GM19463 (cell line): ENCODE data around the gene ST6GALNAC1.

Experiments used
- ATAC-seq: cut with Tn5 transposase; IDR thresholded peaks from one replicate; pipeline ENCODE4 v1.9.1; 2021; ENCODE audit warnings: mild to moderate bottlenecking, moderate library complexity; ENCODE audit not compliant: unreplicated experiment

Gene ST6GALNAC1

GRCh38 chr17:76582660-76583059, 60.9 kb downstream of the ST6GALNAC1 start:
- no peak for ATAC-seq

DNA sequence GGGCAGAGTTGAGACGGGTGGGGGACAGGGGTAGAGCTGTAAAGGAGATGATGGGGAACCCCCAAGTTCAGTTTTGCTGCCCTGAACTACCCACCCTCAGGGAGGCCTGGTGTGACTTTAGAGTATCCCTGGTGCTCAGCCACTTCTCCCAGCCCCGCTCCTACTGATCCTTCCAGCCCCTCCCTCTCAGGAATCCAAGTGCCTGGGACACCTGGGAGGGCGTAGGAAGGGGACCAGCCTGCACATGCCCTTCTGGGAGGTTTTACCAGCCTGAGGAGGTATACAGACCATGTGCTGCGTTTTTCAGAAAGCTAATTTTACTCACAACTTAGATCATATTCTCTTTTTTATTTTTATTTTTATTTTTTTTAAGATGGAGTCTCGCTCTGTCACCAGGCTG, 62.0 kb downstream of the ST6GALNAC1 start:
- no peak for ATAC-seq

DNA sequence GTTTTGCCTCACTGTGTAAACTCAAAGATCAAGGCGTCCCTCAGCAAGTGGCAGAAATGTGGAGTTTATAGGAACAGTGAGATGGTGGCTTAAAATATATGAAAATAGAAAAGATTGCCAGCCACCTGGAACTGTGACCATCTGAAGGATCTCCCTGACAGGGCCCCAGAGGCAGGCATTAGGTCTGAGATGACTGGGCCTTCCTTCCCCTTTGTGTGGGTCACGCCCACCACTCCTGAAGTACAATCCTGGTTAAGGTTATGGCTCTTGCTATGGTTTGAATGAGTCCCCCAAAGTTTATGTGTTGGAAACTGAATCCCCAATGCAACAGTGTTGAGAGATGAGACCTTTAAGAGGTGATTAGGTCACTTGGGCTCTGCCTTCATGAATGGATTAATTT, 64.3 kb downstream of the ST6GALNAC1 start:
- ATAC-seq = no peak

DNA sequence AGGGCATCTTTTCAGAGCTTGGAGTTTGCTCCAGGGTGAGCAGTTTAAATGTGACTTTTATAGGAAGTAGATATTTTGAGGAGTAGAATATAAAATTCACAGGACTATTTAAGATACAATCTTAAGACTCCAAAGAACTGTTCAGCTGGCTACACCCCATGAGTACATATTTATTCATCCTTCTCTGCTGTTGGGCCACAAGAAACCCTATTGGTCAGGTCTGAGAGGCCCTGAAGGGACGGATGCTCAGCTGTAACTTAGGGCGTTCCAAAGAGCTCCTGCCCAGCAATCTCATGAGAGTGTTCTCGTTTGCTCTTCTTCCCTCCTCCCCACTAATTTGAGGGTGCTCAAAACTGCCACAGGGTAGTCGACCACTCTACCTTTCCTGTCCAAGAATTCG, 65.2 kb downstream of the ST6GALNAC1 start:
- no peak for ATAC-seq

DNA sequence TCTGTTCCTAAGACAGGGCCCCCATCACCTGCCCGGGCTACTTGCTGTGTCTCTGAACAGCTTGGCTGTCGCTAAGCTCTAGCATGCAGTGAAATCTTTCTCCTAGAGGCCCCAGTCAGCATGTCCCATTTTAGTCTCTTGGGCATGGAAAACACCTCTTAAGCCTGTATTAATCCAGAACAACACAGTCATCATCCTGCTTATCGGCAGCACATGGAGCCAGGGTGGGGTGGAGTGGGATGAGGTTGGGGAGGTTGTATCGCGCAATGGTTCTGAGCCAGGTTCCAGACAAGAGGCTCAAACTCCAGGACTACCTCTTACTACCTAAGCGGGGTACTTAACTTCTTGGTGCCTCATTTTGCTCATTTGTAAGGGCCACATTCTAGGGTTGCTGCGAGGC, 65.7 kb downstream of the ST6GALNAC1 start:
- no peak for ATAC-seq

DNA sequence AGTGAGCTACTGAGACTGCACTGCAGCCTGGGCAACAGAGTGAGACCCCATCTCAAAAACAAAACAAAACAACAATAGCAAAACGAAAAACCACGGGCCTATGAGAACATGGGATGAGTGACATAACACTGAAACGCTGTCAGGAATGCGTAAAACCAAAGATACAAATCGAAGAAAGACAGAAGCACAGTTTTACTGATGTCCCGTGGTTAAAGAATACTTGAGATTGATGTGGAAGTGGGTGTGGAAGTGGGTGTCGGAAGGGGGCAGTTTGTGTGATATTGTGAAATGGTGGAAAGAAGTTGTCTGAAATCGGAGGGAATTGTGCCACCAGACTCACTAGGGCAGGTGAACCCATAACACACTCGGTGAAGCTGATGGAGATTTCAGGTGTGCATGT, 67.4 kb downstream of the ST6GALNAC1 start:
- no peak for ATAC-seq

GRCh38 chr17:76575570-76575969, 68.0 kb downstream of the ST6GALNAC1 start:
- ATAC-seq = no peak
